GM19397 (cell line): ENCODE results near the gene HEPACAM.

Experiments used
- ATAC-seq: cut with Tn5 transposase; IDR thresholded peaks from one replicate; pipeline ENCODE4 v1.9.1; 2021; ENCODE audit warnings: mild to moderate bottlenecking, moderate library complexity; ENCODE audit not compliant: unreplicated experiment

The HEPACAM gene

DNA sequence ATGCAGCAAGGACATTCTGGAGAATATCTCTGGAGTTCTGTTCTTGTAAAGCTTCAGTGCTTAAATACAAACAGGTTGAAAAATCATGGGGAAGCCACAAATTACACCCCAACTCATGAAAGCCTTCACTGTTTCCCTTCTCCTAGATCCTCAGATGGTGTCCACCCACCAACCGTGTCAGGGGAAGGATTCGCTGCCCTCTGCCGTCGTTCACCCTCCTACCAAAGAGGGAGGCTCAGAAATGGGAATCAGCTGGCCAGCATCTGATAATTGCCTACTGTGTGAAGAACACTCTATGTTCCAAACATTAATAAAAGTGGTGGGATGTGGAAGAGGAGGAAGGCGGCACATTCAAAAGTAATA lies 7.4 kb upstream of the HEPACAM start:
- ATAC-seq, result no peak

DNA sequence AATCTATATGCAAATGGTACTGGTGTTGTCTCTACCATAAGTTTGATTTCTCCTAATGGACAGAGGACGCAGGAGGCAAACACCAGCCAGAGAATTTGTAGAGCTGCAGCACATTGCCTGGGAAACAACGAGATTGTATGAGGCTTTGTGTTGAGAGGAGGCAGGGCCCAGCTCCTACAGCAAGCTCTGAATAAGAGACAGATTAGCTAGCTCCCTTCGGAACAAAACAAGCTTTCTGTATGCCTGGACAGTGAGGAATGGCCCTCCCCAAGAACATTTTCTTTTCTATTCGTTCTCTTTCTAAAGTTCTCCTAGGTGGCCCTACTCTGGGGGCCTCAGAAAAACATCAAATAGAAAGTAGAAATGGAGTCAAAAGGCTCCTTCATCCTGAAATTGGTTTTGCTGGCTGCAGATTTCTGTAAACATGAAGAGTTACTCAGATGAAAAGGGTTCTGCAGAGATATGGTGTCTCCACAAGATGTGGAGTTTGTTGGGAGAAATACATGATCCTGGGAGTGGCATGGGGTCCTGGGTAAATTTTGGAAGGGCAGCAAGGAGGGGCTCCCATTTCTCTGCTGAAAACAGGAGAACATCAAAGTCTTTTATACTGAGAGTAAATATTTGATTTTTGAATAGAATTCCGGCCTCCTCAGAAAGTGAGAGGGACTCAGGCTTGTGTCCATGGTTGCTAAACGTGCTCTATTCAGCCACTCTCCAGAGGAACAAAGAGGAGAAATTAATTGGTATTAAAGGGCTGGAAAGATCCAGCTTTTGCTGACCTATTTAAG lies 6.8 kb upstream of the HEPACAM start:
- no peak for ATAC-seq

DNA sequence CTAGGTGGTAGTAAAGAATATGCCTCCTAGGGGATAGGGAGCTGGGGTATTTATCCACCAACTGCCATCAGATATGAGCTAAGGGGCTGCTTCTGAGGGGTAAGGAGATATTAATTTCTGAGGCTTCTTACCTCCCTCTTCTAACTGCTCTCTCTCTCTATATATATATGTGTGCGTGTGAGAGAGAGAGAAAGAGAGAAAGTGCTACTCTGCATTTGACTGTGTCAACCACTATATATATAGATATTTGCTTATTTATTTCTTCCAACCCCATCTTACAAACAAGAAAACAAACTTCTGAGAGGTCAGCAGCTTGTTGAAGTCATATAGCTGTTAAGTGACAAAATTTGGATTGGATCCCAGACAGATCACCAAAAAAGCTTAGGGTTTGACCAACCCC lies 5.9 kb upstream of the HEPACAM start:
- ATAC-seq, result no peak

DNA sequence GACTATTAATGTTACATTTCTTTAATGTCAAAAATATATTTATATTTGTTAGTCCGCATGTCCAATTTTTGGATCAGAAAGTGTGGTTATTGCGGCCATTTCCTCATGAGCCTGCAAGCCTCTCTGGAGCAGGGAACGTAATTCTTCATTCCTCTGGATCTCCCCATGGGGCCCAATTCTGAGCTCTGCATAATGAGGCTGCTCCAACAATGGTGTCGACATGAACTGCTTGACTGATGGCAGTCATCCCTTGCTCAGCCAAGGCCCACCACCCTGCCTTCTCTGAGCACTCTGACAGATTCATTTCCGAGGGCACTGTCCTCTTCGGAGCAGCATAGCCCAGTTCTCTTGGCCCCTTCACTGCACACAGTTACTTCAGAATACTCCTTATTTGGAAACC lies 3.1 kb upstream of the HEPACAM start:
- ATAC-seq, result no peak

DNA sequence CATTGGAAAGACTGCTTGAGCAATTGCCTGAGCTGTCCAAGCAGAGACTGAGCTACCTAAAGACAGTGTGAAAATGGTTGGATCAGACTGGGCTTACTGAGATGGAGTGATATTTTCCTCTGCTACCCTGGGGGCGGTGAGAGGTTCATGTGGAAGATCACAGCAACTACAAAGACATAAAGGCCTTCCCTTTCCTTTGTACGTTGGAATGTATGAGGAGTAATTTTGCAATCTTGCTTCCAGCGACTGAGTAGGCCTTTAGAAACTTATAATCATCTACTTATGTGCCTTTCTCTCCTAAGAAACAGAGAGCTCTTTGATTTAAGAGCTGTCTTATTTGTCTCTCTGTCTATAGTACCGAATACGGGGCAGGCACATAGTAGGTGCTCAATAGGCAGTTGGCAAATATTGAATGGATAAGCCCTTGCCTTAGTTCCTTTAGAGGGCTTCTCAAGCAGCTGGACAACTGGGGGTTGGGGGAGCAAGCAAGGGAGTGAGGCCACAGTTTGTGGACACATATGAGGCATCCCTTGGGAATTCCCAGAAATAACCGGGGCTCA lies 2.4 kb upstream of the HEPACAM start:
- ATAC-seq, result no peak

DNA sequence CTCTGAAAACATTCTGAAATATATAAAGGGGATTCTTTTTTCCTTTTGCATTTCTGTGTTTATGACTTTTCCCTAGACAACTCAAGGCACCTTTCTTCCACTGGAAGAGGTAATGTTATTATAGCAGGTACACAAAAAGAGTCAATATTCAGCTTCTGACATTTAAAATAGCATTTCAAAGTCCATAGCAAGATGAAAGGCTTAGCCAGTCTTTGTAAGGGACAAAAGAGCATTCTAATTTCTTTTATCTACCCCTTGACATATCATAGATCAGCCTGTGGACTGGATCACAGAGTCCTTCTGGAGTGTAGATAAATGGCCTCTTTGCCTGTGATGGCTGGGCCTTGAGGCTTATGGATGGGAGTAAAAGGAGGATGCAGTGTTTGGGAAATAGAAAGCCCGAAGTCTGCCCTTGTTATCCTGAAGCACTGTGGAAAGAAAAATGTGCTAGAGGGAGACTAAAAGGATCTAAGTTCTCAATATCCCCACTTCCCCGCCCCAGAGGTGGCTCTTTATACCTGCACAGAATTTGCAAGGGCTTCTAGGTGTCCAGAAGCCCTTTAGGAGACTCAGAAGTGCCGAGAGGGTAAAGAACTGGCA lies 1.6 kb upstream of the HEPACAM start:
- no peak for ATAC-seq

DNA sequence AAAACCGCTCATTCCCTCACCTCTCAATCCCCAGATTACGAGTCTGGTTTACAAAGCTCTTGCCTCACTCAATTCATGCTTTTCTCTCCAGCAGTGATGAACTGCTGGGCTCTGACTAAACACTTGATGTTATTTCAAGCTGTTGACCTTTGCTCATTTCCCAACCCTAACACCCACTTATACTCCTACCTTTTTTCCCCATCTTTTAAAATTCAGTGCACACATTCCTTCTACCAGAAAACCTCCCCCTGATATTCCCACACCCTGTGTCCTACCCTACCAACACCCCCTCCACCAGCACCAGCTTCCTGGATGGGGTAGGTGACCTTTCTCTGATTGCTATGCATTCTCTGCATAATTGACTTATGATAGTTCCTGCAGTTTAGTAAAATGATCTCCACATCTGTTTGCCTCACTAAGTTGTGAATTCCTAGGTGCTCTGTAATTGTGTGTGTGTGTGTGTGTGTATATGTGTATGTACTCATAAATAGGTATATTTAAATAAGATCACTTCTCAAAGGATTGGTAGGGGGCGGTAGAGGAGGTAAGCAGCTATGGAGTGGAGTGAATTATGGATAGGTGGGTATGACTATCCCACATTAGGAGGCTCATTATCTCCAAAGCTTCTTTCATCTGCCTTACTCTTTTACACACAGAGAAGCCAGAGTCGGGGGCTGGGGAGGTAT lies 842 bp downstream of the HEPACAM start:
- ATAC-seq, result no peak

DNA sequence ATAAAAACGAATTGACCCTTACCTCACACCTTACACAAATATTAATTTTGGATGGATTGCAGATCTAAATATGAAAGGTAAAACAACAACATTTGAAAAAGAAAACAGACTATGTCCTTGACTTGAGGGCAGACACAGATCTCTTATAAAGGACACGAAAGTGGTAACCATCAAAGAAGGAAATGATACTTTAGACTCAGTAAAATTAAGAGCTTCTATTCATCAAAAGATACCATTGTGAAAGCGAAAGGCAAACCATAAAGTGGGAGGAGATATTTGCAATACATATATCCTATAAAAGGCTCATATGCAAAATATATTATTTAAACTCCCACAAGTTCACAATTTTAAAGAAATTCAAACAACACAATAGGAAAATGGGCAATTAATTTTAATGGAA lies 5.0 kb downstream of the HEPACAM start:
- no peak for ATAC-seq

DNA sequence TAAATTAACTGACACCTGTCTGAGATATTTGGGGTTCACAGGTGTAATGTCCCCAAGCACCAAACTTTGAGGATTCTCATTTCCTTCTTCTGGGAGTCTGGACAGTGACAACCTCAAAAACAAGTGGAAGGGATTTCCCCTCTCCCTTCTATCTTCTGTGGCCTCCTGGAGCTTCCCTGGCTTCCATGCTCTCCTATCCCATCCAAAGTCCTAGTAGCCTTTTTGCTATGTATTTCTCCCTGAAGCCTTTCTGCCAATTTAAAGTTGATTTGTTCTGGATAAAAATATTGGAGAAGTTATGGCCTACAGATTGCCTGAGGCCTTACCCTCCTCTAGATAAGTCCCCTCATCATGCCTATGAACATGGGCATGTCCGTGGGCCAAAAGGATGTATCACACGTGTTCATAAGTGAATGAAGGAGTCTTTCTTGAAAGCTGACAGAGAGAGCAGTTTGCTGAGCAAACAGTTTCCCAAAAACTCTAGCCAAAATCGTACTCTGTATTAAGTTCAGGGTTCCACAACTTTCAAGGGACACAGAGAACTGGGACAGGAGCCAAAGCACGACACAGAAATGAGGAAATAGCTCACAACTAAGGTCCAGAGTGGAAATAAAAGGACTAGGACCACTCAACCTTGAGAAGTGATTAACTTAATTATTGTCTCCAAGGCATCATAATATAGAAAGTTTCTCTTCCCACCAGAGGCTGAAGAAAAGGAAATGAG lies 6.7 kb downstream of the HEPACAM start:
- no peak for ATAC-seq

DNA sequence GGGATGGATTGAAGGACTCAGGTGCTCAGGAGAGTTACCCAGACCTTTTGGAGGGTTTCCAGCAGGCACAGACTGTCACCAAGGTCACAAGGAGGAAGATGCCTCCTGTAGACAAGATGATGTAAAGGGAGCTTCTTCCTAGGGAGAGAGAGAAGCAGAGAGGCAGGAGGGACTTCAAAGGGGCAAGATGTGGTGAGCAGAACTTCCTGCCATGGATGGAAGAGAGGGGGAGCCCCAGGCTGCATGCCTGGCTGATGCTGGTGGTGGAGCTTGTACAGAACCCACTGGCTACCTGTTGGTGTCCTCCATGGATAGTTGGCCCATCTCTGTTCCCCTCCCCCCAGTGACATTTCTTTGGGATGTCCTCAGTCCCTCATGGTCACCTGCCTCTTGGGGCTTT lies 12.6 kb downstream of the HEPACAM start:
- ATAC-seq, result no peak

DNA sequence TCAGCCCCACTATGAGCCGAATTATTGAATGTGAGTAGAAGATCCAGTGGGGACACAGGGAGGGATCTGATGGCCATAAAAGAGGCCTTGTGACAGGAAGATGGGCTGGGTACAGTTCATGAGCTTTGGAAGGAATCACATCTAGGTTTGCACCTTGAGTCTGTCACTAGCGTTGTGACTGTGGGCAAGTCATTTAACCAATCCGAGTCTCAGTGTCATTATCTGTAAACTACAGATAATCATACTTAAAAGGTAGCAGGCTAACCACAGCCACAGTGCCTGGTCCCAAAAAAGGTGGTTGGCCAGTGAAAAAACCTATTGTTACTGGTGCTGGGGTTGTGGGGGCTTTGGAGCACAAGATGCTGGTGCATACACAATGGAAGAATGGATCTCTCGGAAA lies 13.0 kb downstream of the HEPACAM start:
- ATAC-seq, result no peak

DNA sequence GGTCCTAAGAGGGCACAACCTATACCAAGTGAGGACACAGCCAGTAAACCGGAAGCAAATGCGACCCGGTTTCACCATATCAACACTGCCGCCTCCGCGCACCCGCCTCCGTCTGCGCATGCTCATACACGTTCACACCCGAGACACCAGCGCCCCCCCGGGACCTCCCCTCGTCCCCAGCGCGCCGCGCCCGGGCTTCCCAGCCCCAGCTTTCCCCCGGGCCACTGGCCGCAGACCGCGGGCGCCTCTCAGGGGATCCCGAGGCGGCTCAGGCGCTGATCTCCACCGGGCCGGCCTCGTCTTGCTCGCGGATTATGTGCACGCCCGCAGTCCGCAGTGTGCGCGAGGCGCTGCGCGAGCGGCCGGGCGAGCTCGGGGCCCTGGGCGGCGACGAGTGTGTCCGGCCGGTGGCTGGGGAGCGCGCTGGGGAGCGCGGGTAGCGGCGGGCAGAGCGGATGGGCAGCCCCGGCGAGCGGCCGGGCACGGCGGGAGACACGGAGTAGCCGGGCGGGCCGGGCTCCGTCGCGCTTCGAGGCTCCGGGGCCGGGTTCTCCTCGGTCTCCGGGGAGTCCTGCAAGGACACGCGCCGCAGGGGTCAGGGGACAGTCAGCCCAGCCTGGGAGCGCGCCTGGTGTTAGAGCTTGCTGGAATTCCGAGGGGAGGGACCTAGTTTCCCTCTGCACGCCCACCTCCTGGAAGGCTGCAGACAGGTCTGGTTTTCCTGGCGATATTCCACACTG lies 14.8 kb downstream of the HEPACAM start:
- peak; percentile 64 for ATAC-seq

DNA sequence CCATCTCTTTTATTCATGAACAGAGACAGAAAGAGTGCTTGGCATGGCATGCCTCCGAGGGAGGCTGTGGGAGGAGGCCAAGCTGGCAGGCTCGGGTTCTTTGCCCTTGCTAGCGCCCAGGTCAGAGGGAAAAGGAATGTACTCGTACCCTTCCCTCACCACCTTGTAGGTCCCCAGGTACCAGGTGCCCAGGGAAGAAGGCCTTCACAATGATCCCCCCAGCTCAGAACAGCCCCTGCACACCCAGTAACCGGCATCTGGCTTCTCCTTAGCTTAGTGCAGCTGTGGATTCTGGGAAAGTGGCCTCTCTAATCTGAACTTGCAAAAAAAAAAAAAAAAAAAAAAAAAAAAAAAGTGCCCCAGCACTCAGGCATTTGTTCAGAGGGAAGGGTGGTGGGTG lies 15.5 kb downstream of the HEPACAM start:
- ATAC-seq, result no peak

DNA sequence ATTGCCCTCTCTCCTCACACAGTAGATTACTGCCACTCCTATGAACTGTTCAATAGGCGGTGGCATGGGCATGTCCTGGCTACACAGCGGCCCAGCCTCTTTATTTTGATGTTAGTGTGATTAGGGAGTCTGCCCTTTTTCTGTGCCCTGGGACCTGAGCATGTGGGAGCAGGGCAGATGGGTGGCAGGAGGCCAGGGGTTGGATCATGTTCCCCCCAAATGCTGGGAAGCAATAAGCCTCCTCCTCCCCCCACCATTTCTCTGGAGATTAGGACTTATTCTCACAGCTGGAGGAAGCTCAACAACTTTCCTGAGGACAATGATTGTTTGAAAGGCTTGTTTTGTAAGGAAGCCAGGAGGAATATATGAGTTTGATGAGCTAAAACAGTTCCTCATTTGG lies 15.9 kb downstream of the HEPACAM start:
- no peak for ATAC-seq

DNA sequence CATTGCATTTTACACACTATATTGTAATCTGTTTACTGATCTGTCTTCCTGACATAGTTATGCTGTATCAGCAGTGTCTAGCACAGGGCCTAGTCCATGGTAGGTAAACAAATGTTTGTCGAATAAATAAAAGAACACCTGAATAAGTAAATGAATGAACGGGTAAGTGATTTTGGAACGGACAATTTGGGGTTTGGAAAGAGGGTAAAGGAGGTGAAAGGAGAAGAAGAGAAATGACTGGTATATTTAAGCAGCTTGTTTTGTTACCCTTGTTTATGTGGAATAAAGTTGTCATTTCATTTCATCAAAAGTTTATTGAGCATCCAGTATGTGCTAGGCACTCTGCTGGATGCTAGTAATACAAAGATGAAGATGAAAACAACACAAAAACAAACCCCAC lies 16.9 kb downstream of the HEPACAM start, which contains the start of gene HEPN1:
Gene HEPN1 (plus strand): TSS at position 301 of the 400 bp plus-strand sequence.
- ATAC-seq, result no peak

DNA sequence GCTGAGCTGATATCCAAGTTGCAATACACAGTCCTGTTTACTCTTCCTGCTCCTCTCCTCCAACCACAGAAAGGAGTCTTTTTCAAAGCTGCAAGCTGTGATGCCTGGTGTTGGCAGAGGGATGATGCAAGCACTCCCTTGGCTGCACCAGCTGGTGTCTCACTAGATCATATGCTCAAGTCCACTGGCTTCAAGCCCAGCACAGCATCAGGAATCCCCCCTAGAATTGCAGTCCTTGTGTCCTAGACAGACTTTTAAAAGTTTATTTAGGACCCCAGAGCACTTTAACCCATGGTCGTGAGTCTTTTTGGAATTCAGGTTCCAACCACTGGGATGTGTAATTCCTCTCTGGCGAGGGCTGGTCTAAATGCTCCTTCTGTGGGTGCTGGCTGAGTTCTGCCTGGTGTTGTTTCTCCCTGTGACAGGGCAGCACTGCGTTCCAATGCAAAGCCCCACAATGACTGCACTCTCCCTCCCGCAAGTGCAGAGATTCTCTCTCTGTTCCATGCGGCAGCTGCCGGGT lies 18.7 kb downstream of the HEPACAM start:
- ATAC-seq, result no peak

DNA sequence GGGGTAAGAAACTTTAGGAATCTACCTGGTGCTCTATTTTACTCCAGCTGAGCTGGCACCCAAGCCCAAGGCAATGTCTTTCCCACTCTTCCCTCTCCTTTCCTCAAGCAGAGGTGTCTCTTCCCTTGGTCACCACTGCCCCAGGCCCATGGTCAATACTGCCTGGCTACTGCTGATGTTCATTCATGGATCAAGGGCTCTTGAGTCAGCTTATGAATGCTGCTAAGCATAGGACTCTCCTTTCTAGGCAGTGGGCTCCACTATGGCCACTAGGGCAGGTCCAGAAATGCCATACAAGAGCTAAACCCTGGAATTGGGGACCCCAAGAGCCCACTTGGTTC lies 19.5 kb downstream of the HEPACAM start:
- ATAC-seq, result no peak

DNA sequence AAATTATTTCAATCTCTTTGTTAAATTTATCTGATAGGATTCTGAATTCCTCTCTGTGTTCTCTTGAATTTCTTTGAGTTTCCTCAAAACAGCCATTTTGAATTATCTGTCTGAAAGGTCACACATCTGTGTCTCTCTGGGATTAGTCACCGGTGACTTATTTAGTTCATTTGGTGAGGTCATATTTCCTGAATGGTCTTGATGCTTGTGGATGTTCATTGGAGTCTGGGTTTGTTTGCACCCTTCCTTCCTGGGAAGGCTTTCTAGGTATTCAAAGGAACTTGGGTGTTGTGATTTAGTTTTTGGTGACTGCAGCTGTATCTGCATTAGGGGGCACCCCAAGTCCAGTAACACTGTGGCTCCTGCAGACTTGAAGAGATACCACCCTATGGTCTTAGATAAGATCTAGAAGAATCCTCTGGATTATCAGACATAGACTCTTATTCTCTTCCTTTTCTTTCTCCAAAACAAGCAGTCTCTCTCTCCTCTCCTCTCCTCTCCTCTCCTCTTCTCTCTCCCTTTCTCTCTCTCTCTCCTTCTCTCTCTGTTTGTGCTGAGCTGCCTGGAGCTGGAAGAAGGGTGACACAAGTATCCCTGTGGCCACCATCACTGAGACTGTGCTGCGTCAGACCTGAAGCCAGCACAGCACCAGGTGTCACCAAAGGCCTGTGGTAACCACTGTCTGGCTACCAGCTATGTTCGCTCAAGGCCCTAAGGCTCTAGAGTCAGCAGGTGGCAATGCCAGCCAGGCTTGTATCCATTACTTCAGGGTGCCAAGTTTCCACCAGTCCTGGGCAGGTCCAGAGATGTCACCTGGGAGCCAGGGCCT lies 20.1 kb downstream of the HEPACAM start:
- ATAC-seq, result no peak

DNA sequence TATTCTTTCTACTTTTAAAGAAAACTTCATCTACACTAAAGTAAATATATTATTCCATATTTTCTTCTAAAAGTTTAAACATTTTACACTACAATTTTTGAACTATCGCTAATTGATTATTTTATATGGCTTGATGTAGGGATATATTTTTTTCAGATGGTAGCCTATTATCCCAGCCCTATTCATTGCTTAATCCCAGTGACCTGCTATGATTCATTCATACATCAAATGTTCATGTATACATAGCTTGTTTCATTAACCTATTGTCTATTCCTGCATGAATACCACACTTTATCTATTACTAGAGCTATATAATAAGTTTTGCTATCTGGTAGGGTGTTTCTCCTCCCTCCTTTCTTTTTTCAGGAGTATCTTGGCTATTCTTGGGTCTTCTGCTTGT lies 33.2 kb downstream of the HEPACAM start:
- ATAC-seq, result no peak

DNA sequence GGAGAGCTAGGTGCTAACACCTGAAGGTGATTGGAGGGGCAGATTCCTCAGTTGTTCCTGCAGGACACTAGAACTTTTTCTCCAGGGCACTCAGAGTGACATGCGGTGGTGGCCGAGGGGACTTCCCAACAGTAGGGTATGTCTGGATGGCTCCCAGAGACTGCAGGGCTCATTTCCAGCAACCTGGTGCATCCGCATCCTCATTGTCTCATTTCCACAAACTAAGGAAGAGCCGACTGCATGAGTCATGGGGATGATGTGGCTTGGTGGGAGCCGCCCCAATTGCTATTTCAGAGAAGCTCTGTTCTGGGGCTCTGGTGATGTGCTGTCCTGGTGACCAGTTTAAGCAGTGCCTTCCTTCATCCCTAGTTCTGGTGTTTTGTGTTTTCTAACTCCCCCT lies 35.4 kb downstream of the HEPACAM start:
- no peak for ATAC-seq
